H9 (cell line): Measurements from ENCODE around the gene WFIKKN1. TPM values are rescaled to one million over a fixed set of nuclear protein-coding genes. Genes with fewer than 3 reads are reported as not detected.

Experiments used
- DNase-seq: peaks from one replicate; pipeline ENCODE4 v3.0.0-alpha.2; 2017
- H2AFZ ChIP-seq: one replicate; pipeline ENCODE4 v1.6.1; 2013; ENCODE audit warnings: mild to moderate bottlenecking, low read length, control low read depth, moderate library complexity
- H2AK5ac ChIP-seq: 2 replicates; pipeline ENCODE4 v1.6.1; 2013; ENCODE audit warnings: low read length, control low read depth, mixed read lengths; ENCODE audit not compliant: insufficient read length
- H2BK120ac ChIP-seq: one replicate; pipeline ENCODE4 v1.6.1; 2013; ENCODE audit warnings: low read depth, mild to moderate bottlenecking, low read length, control low read depth, inconsistent platforms; ENCODE audit not compliant: poor library complexity, severe bottlenecking
- H2BK12ac ChIP-seq: 2 replicates; pipeline ENCODE4 v1.6.1; 2013; ENCODE audit warnings: low read length, control low read depth, mixed read lengths, low read depth; ENCODE audit not compliant: insufficient read length
- H2BK15ac ChIP-seq: 2 replicates; pipeline ENCODE4 v1.6.1; 2013; ENCODE audit warnings: low read depth, low read length, control low read depth
- H2BK20ac ChIP-seq: one replicate; pipeline ENCODE4 v1.6.1; 2013; ENCODE audit warnings: low read depth, mild to moderate bottlenecking, low read length, control low read depth, inconsistent platforms; ENCODE audit not compliant: poor library complexity, severe bottlenecking
- H2BK5ac ChIP-seq: 2 replicates; pipeline ENCODE4 v1.6.1; 2013; ENCODE audit warnings: low read length, control low read depth, mixed read lengths; ENCODE audit not compliant: insufficient read length
- H3K14ac ChIP-seq: 2 replicates; pipeline ENCODE4 v1.6.1; 2013; ENCODE audit warnings: low read length, control low read depth; ENCODE audit not compliant: insufficient read depth
- H3K18ac ChIP-seq: 2 replicates; pipeline ENCODE4 v1.6.1; 2013; ENCODE audit warnings: low read depth, mild to moderate bottlenecking, mixed read lengths, low read length, control low read depth; ENCODE audit not compliant: insufficient read length
- H3K23ac ChIP-seq: 2 replicates; pipeline ENCODE4 v1.6.1; 2013; ENCODE audit warnings: low read length, control low read depth, mixed read lengths, low read depth; ENCODE audit not compliant: insufficient read length
- H3K23me2 ChIP-seq: 2 replicates; pipeline ENCODE4 v1.6.1; 2013; ENCODE audit warnings: low read depth, mild to moderate bottlenecking, mixed read lengths, low read length, control low read depth; ENCODE audit not compliant: insufficient read length, poor library complexity, severe bottlenecking
- H3K27ac ChIP-seq: 2 replicates; pipeline ENCODE4 v1.5.1; 2013; ENCODE audit warnings: low read length, control low read depth, mixed read lengths, low read depth; ENCODE audit not compliant: insufficient read length
- H3K27me3 ChIP-seq: 2 replicates; pipeline ENCODE4 v1.6.1; 2013; ENCODE audit warnings: low read length, control low read depth, inconsistent platforms; ENCODE audit not compliant: insufficient read depth
- H3K4ac ChIP-seq: 2 replicates; pipeline ENCODE4 v1.6.1; 2013; ENCODE audit warnings: low read depth, mild to moderate bottlenecking, control low read depth, inconsistent platforms, low read length, moderate library complexity
- H3K4me1 ChIP-seq: 2 replicates; pipeline ENCODE4 v1.6.1; 2013; ENCODE audit warnings: low read length, control low read depth, inconsistent platforms; ENCODE audit not compliant: insufficient read depth
- H3K4me2 ChIP-seq: 2 replicates; pipeline ENCODE4 v1.6.1; 2013; ENCODE audit warnings: low read length, control low read depth, mixed read lengths; ENCODE audit not compliant: insufficient read length, insufficient read depth
- H3K56ac ChIP-seq: 2 replicates; pipeline ENCODE4 v1.6.1; 2013; ENCODE audit warnings: low read depth, mild to moderate bottlenecking, mixed read lengths, low read length, control low read depth; ENCODE audit not compliant: insufficient read length
- H3K79me1 ChIP-seq: 2 replicates; pipeline ENCODE4 v1.6.1; 2013; ENCODE audit warnings: low read depth, mild to moderate bottlenecking, moderate library complexity, low read length, control low read depth, inconsistent platforms; ENCODE audit not compliant: insufficient read depth, poor library complexity, severe bottlenecking
- H3K79me2 ChIP-seq: 2 replicates; pipeline ENCODE4 v1.6.1; 2013; ENCODE audit warnings: low read length, control low read depth, inconsistent platforms; ENCODE audit not compliant: insufficient read depth
- H3K9ac ChIP-seq: 2 replicates; pipeline ENCODE4 v1.6.1; 2013; ENCODE audit warnings: low read length, control low read depth, mixed read lengths; ENCODE audit not compliant: insufficient read length; ENCODE audit errors: extremely low read depth
- H3K9me3 ChIP-seq: one replicate; pipeline ENCODE4 v1.6.1; 2013; ENCODE audit warnings: low read depth, low read length, inconsistent platforms; ENCODE audit not compliant: control insufficient read depth
- H3T11ph ChIP-seq: one replicate; pipeline ENCODE4 v1.6.1; 2013; ENCODE audit warnings: mild to moderate bottlenecking, low read length, control low read depth, inconsistent platforms
- H4K20me1 ChIP-seq: one replicate; pipeline ENCODE4 v1.6.1; 2013; ENCODE audit not compliant: control insufficient read depth, insufficient read length, insufficient read depth
- H4K5ac ChIP-seq: 2 replicates; pipeline ENCODE4 v1.6.1; 2013; ENCODE audit warnings: low read depth, mild to moderate bottlenecking, mixed read lengths, low read length, control low read depth; ENCODE audit not compliant: insufficient read length
- H4K8ac ChIP-seq: replicated peaks from 2 replicates; pipeline ENCODE4 v1.6.1; 2013; ENCODE audit warnings: low read length, control low read depth, mixed read lengths, low read depth; ENCODE audit not compliant: insufficient read length
- H4K91ac ChIP-seq: 2 replicates; pipeline ENCODE4 v1.6.1; 2013; ENCODE audit warnings: low read depth, mild to moderate bottlenecking, moderate library complexity, mixed read lengths, low read length, control low read depth; ENCODE audit not compliant: insufficient read length
- H3K27ac Mint-ChIP-seq, 3 experiments: 2 replicates in 2 of 3; 3 replicates in 1 of 3; pipeline ENCODE4 v1.8.0; 2020 to 2021; ENCODE audit warnings: mixed read lengths in 3 of 3, mild to moderate bottlenecking in 1 of 3, moderate library complexity in 1 of 3
- H3K27me3 Mint-ChIP-seq: 2 replicates; pipeline ENCODE4 v1.8.0; 2021; ENCODE audit warnings: low read depth, mild to moderate bottlenecking, moderate library complexity, mixed read lengths
- H3K36me3 Mint-ChIP-seq, 3 experiments: 2 replicates in 2 of 3; 3 replicates in 1 of 3; pipeline ENCODE4 v1.8.0; 2020 to 2021; ENCODE audit warnings: low read depth in 3 of 3, mixed read lengths in 3 of 3; ENCODE audit not compliant: insufficient read depth in 1 of 3
- H3K4me1 Mint-ChIP-seq, 2 experiments: 2 replicates each; pipeline ENCODE4 v1.8.0; 2020; ENCODE audit warnings: mixed read lengths in 2 of 2
- H3K4me3 Mint-ChIP-seq, 2 experiments: 2 replicates in 1 of 2; 3 replicates in 1 of 2; pipeline ENCODE4 v1.8.0; 2020 to 2021; ENCODE audit warnings: mild to moderate bottlenecking in 2 of 2, mixed read lengths in 2 of 2, moderate library complexity in 1 of 2
- H3K9me3 Mint-ChIP-seq, 2 experiments: 2 replicates in 1 of 2; 3 replicates in 1 of 2; pipeline ENCODE4 v1.8.0; 2020; ENCODE audit warnings: mild to moderate bottlenecking in 2 of 2, mixed read lengths in 2 of 2, moderate library complexity in 1 of 2
- WGBS: extraction: QIAGEN DNeasy Blood & Tissue Kit; methylation state at CpG from one replicate; pipeline ENCODE4 v1.1.7; 2013; ENCODE audit warnings: missing lambda C conversion rate, low lambda C conversion rate, mixed read lengths; ENCODE audit not compliant: insufficient read length; ENCODE audit errors: extremely low coverage; 5-methylcytosine and 5-hydroxymethylcytosine counted together
- total RNA-seq: library from RNA; stranded (reverse); gene quantifications from 2 replicates; pipeline ENCODE4 v1.2.1, GENCODE V29; 2021
- TF ChIP-seq, protein P1 (sequence below): fragments of 200-600 bp; sonication (generic); conservative IDR thresholded peaks from 3 replicates; pipeline ENCODE4 v1.8.0; 2021; ENCODE audit warnings: antibody characterized with exemption, mild to moderate bottlenecking

Gene WFIKKN1
- total RNA-seq, 1 experiment from 2014 or later: 8.3 TPM

- Histone ChIP-seq H2BK120ac (no peak overlapping the region), H2BK20ac (no peak overlapping the region), H2BK5ac (no peak overlapping the region), H3K79me2 (peaks cover 2% of the 10 kb centered on the region; the same call in 1 of the 2 replicates), H2AK5ac (no peak overlapping the region), H3K23me2 (peaks cover 15% of the 10 kb centered on the region), H3K23ac (no peak overlapping the region), H3K14ac (no peak overlapping the region), H3K27me3 (no peaks in the 10 kb centered on the region), H3K18ac (no peak overlapping the region), H2BK12ac (no peak overlapping the region), H3K9ac (no peak overlapping the region), H3K56ac (no peak overlapping the region), H2BK15ac (no peak overlapping the region), H3K79me1 (no peaks in the 10 kb centered on the region), H4K91ac (no peak overlapping the region), H4K8ac (no peak overlapping the region), H3K4me1 (no peaks in the 10 kb centered on the region), H3K4me2 (no peak overlapping the region), H3K4ac (no peak overlapping the region), H3K9me3 (no peaks in the 10 kb centered on the region), H2AFZ (no peak overlapping the region), H3T11ph (no peak overlapping the region), H3K27ac (no peak overlapping the region), H4K20me1 (no peaks in the 10 kb centered on the region), H4K5ac (no peak overlapping the region)
- Mint-ChIP-seq H3K9me3 (no peaks in the 10 kb centered on the region), H3K4me1 (peaks cover 17 to 34% of the 10 kb centered on the region in 2 experiments), H3K36me3 (peaks cover 17 to 25% (median 22%) of the 10 kb centered on the region in 3 experiments; a peak in 6 of 7 replicates), H3K27ac (no peak overlapping the region), H3K4me3 (no peak overlapping the region), H3K27me3 (peaks cover 3% of the 10 kb centered on the region; the same call in 1 of the 2 replicates)
- no CpG with 5 or more reads among the region's 57 CpGs for WGBS
- peak; percentile 67 for DNase-seq
- TF ChIP-seq, protein P1, sequence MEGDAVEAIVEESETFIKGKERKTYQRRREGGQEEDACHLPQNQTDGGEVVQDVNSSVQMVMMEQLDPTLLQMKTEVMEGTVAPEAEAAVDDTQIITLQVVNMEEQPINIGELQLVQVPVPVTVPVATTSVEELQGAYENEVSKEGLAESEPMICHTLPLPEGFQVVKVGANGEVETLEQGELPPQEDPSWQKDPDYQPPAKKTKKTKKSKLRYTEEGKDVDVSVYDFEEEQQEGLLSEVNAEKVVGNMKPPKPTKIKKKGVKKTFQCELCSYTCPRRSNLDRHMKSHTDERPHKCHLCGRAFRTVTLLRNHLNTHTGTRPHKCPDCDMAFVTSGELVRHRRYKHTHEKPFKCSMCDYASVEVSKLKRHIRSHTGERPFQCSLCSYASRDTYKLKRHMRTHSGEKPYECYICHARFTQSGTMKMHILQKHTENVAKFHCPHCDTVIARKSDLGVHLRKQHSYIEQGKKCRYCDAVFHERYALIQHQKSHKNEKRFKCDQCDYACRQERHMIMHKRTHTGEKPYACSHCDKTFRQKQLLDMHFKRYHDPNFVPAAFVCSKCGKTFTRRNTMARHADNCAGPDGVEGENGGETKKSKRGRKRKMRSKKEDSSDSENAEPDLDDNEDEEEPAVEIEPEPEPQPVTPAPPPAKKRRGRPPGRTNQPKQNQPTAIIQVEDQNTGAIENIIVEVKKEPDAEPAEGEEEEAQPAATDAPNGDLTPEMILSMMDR: no peak
Measured at GRCh38 chr16:677316-678190, 46.8 kb downstream of the WFIKKN1 start.
